ENCODE data around the gene KYNU. TPM values are rescaled to one million over a fixed set of nuclear protein-coding genes. Genes with fewer than 3 reads are reported as not detected.

The KYNU gene
- total RNA-seq, 1 experiment from 2014 or later: 0.37 TPM

GRCh38 chr2:142918624-142919023, 41.2 kb downstream of the KYNU start:
- Histone ChIP-seq H2BK120ac (ENCODE audit: low read depth, low read length, poor library complexity, severe bottlenecking) (no peak overlapping the region), H2BK12ac (ENCODE audit: insufficient read length, low read depth, low read length) (no peak overlapping the region), H4K5ac (ENCODE audit: insufficient read length, low read depth, low read length) (no peak overlapping the region), H2BK20ac (ENCODE audit: low read depth, low read length, poor library complexity, severe bottlenecking) (no peak overlapping the region), H3K23ac (ENCODE audit: insufficient read length, low read depth, low read length) (no peak overlapping the region), H3K23me2 (ENCODE audit: insufficient read length, low read depth, low read length, poor library complexity, severe bottlenecking) (no peaks in the 10 kb centered on the region), H2AK5ac (ENCODE audit: insufficient read length, low read length) (no peak overlapping the region), H3K14ac (ENCODE audit: insufficient read depth, low read length) (no peak overlapping the region), H4K8ac (replicated peaks; ENCODE audit: insufficient read length, low read depth, low read length) (no peak overlapping the region), H3K79me1 (ENCODE audit: insufficient read depth, low read depth, low read length, poor library complexity, severe bottlenecking) (no peaks in the 10 kb centered on the region), H3K9me3 (ENCODE audit: control insufficient read depth, low read depth, low read length) (no peaks in the 10 kb centered on the region), H2AFZ (ENCODE audit: low read length) (no peak overlapping the region), H3K4ac (ENCODE audit: low read depth, low read length) (no peak overlapping the region), H4K20me1 (ENCODE audit: control insufficient read depth, insufficient read depth, insufficient read length) (no peaks in the 10 kb centered on the region), H3T11ph (ENCODE audit: low read length) (no peak overlapping the region), H3K18ac (ENCODE audit: insufficient read length, low read depth, low read length) (no peak overlapping the region), H3K4me2 (ENCODE audit: insufficient read depth, insufficient read length, low read length) (no peak overlapping the region), H3K27ac (ENCODE audit: insufficient read length, low read depth, low read length) (no peak overlapping the region), H2BK5ac (ENCODE audit: insufficient read length, low read length) (no peak overlapping the region), H3K79me2 (ENCODE audit: insufficient read depth, low read length) (no peaks in the 10 kb centered on the region), H3K56ac (ENCODE audit: insufficient read length, low read depth, low read length) (no peak overlapping the region), H2BK15ac (ENCODE audit: low read depth, low read length) (no peak overlapping the region), H3K9ac (ENCODE audit: extremely low read depth, insufficient read length, low read length) (no peak overlapping the region), H3K27me3 (ENCODE audit: insufficient read depth, low read length) (no peaks in the 10 kb centered on the region), H4K91ac (ENCODE audit: insufficient read length, low read depth, low read length) (no peak overlapping the region), H3K4me1 (ENCODE audit: insufficient read depth, low read length) (peaks cover 2% of the 10 kb centered on the region; the same call in 1 of the 2 replicates)
- DNase-seq: no peak
- H3K27ac Mint-ChIP-seq: no peak overlapping the region
- no peak overlapping the region for H3K4me3 Mint-ChIP-seq
- no peak for TF ChIP-seq CTCF (conservative IDR thresholded peaks at IDR 0.05)
- H3K9me3 Mint-ChIP-seq: no peaks in the 10 kb centered on the region; a peak in 1 of 5 replicates
- peaks cover 0 to 10% (median 2%) of the 10 kb centered on the region in 3 experiments; a peak in 4 of 7 replicates for H3K36me3 Mint-ChIP-seq (ENCODE audit: insufficient read depth in 1 of 3, low read depth in 3 of 3)
- H3K27me3 Mint-ChIP-seq (ENCODE audit: low read depth): no peaks in the 10 kb centered on the region
- peaks cover 12 to 14% of the 10 kb centered on the region in 2 experiments for H3K4me1 Mint-ChIP-seq

All from H9 (cell line).